Osteocyte (in vitro differentiated cells): Measurements from ENCODE around the gene TRMT10A. TPM values are rescaled to one million over a fixed set of nuclear protein-coding genes. Genes with fewer than 3 reads are reported as not detected.

Source experiments
- DNase-seq: peaks from one replicate; pipeline ENCODE4 v3.0.0; 2021; ENCODE audit warnings: mixed read lengths; ENCODE audit not compliant: unreplicated experiment; ENCODE audit errors: extremely low spot score
- H3K27ac Mint-ChIP-seq: one replicate; pipeline ENCODE4 v1.8.0; 2021; ENCODE audit warnings: mild to moderate bottlenecking, mixed read lengths; ENCODE audit not compliant: unreplicated experiment
- H3K27me3 Mint-ChIP-seq: one replicate; pipeline ENCODE4 v1.8.0; 2021; ENCODE audit warnings: mixed read lengths; ENCODE audit not compliant: unreplicated experiment
- H3K36me3 Mint-ChIP-seq: one replicate; pipeline ENCODE4 v1.8.0; 2021; ENCODE audit warnings: mixed read lengths; ENCODE audit not compliant: unreplicated experiment
- H3K4me1 Mint-ChIP-seq: one replicate; pipeline ENCODE4 v1.8.0; 2021; ENCODE audit warnings: mixed read lengths; ENCODE audit not compliant: unreplicated experiment
- H3K4me3 Mint-ChIP-seq: one replicate; pipeline ENCODE4 v1.8.0; 2021; ENCODE audit warnings: mild to moderate bottlenecking, moderate library complexity, mixed read lengths; ENCODE audit not compliant: unreplicated experiment
- H3K9me3 Mint-ChIP-seq: one replicate; pipeline ENCODE4 v1.8.0; 2021; ENCODE audit warnings: mixed read lengths; ENCODE audit not compliant: unreplicated experiment
- CTCF ChIP-seq: fragments of 200-600 bp; sonication (generic); IDR thresholded peaks from 2 replicates; pipeline ENCODE4 v1.5.0; 2021; ENCODE audit warnings: antibody characterized with exemption, mild to moderate bottlenecking, moderate library complexity
- total RNA-seq: library from RNA; stranded (reverse); gene quantifications from 2 replicates; pipeline ENCODE4 v1.2.1, GENCODE V29; 2021

Gene TRMT10A
- total RNA-seq, 1 donor from 2014 or later, result 6.3 TPM

GRCh38 chr4:99587803-99588202, 24.0 kb upstream of the TRMT10A start:
- H3K36me3 Mint-ChIP-seq, result no peaks in the 10 kb centered on the region

GRCh38 chr4:99587309-99587708, 23.5 kb upstream of the TRMT10A start:
- H3K9me3 Mint-ChIP-seq, result no peaks in the 10 kb centered on the region
- no peak overlapping the region for H3K4me3 Mint-ChIP-seq
- no peak for TF ChIP-seq CTCF
- H3K36me3 Mint-ChIP-seq, result no peaks in the 10 kb centered on the region
- peaks cover 25% of the 10 kb centered on the region for H3K27me3 Mint-ChIP-seq
- no peak for DNase-seq
- no peaks in the 10 kb centered on the region for H3K4me1 Mint-ChIP-seq
- no peak overlapping the region for H3K27ac Mint-ChIP-seq

More at GRCh38 chr4:99587803-99588202, 24.0 kb upstream of the TRMT10A start:
- H3K9me3 Mint-ChIP-seq, result no peaks in the 10 kb centered on the region
- DNase-seq, result no peak
- H3K4me3 Mint-ChIP-seq, result no peak overlapping the region
- no peak overlapping the region for H3K27ac Mint-ChIP-seq
- no peak for TF ChIP-seq CTCF
- H3K4me1 Mint-ChIP-seq, result no peaks in the 10 kb centered on the region
- peaks cover 25% of the 10 kb centered on the region for H3K27me3 Mint-ChIP-seq

GRCh38 chr4:99586797-99587196, 23.0 kb upstream of the TRMT10A start:
- no peak for DNase-seq
- Mint-ChIP-seq H3K4me3 (no peak overlapping the region), H3K27me3 (peaks cover 29% of the 10 kb centered on the region), H3K27ac (no peak overlapping the region), H3K9me3 (no peaks in the 10 kb centered on the region), H3K4me1 (no peaks in the 10 kb centered on the region), H3K36me3 (no peaks in the 10 kb centered on the region)
- TF ChIP-seq CTCF, result no peak

GRCh38 chr4:99586322-99586721, 22.5 kb upstream of the TRMT10A start:
- no peak for DNase-seq
- peaks cover 33% of the 10 kb centered on the region for H3K27me3 Mint-ChIP-seq
- no peak overlapping the region for H3K27ac Mint-ChIP-seq
- H3K4me3 Mint-ChIP-seq, result no peak overlapping the region
- H3K36me3 Mint-ChIP-seq, result no peaks in the 10 kb centered on the region
- H3K9me3 Mint-ChIP-seq, result no peaks in the 10 kb centered on the region
- H3K4me1 Mint-ChIP-seq, result no peaks in the 10 kb centered on the region
- no peak for TF ChIP-seq CTCF

- H3K9me3 Mint-ChIP-seq, result no peaks in the 10 kb centered on the region
- no peak overlapping the region for H3K4me3 Mint-ChIP-seq
- H3K4me1 Mint-ChIP-seq, result no peaks in the 10 kb centered on the region
- no peak for DNase-seq
- no peak for TF ChIP-seq CTCF
- no peak overlapping the region for H3K27ac Mint-ChIP-seq
- no peaks in the 10 kb centered on the region for H3K36me3 Mint-ChIP-seq
- peaks cover 39% of the 10 kb centered on the region for H3K27me3 Mint-ChIP-seq
These were observed 21.7 kb upstream of the TRMT10A start for GRCh38 chr4:99585516-99585915.
